Breast epithelium (tissue), 4 donors: ENCODE data around the gene SAP30. TPM values are rescaled to one million over a fixed set of nuclear protein-coding genes. Genes with fewer than 3 reads are reported as not detected.

ENCODE experiments used
- DNase-seq, 2 donors: peaks; one replicate each; pipeline ENCODE4 v3.0.0-alpha.2; 2019; ENCODE audit warnings: low spot score in 2 of 2
- H3K27ac ChIP-seq, 2 donors: fragments of 200-600 bp; sonication (generic) in 1 of 2; one replicate each; pipeline ENCODE4 v1.5.1; 2016 to 2019; ENCODE audit warnings: mild to moderate bottlenecking in 1 of 2
- H3K27me3 ChIP-seq, 2 donors: fragments of 200-600 bp; sonication (generic) in 1 of 2; one replicate each; pipeline versions ENCODE4 v1.5.1 to v1.6.0; 2017 to 2019; ENCODE audit warnings: control low read depth in 1 of 2, mild to moderate bottlenecking in 1 of 2
- H3K36me3 ChIP-seq: fragments of 200-600 bp; one replicate; pipeline ENCODE4 v1.5.1; 2019
- H3K4me1 ChIP-seq, 2 donors: fragments of 200-600 bp; sonication (generic); one replicate each; pipeline ENCODE4 v1.5.1; 2016 to 2019; ENCODE audit warnings: control low read depth in 1 of 2
- H3K4me3 ChIP-seq, 3 donors: fragments of 200-600 bp; sonication (generic); 1 replicate in 2 of 3; 2 replicates in 1 of 3; pipeline ENCODE4 v1.5.1; 2016 to 2019; ENCODE audit warnings: mild to moderate bottlenecking in 3 of 3, moderate library complexity in 2 of 3
- H3K9me3 ChIP-seq, 2 donors: fragments of 200-600 bp; sonication (generic) in 1 of 2; one replicate each; pipeline ENCODE4 v1.5.1; 2016 to 2019; ENCODE audit warnings: control low read depth in 1 of 2
- POLR2A ChIP-seq: fragments of 450-650 bp; IDR thresholded peaks from one replicate; pipeline ENCODE4 v1.6.1; 2016; ENCODE audit warnings: antibody characterized with exemption, mild to moderate bottlenecking, moderate library complexity
- POLR2AphosphoS5 ChIP-seq, 3 donors: sonication (generic); formaldehyde crosslinking; IDR thresholded peaks; one replicate each; pipeline ENCODE4 v1.6.1; 2017; ENCODE audit warnings: antibody characterized with exemption in 3 of 3
- intact Hi-C: fragments of 100-400 bp; cut with DNase I; formaldehyde crosslinking; loops from one replicate; pipeline ENCODE4 v1.15.1; 2023; ENCODE audit warnings: low total_unique reads
- total RNA-seq, 3 donors: library from RNA; depleted of rRNA; stranded (reverse); fragments of >200 nt; gene quantifications; one replicate each; pipeline ENCODE4 v1.1.0, GENCODE V29; 2016
- TF ChIP-seq, protein P1 (sequence below), 3 donors: fragments of 450-650 bp; IDR thresholded peaks; one replicate each; pipeline ENCODE4 v1.5.1; 2016 to 2017; ENCODE audit warnings: antibody characterized with exemption in 3 of 3, mild to moderate bottlenecking in 3 of 3, moderate library complexity in 3 of 3

The SAP30 gene
- total RNA-seq, 3 donors from 2014 or later: 29.8 to 50.1 (median 41.7) TPM

DNA sequence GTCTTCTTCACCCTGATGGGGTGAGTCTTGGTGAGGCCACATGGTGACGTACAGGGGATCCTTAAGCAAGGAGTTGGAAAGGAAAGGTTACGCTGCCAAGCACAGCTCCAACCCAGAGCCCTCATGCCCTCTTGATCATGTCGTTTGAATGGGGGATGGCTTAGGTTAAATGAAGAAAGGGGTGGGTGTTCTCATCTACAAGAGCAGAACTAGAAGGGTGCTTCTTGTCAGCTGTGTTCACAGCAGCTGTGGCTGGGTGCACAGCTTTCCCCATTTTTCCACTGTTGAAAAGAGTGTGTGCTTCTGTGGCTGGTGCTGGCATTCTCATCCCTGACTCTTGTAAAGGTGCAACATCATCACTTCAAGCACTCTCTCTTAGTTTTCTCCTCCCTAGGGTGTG lies 43.7 kb downstream of the SAP30 start:
- no peaks in the 10 kb centered on the region for H3K36me3 ChIP-seq
- peak overlapping the region in 1 of 2 donors; percentile 16 for H3K27ac ChIP-seq
- no peak overlapping the region for H3K4me3 ChIP-seq
- no peaks in the 10 kb centered on the region for H3K27me3 ChIP-seq
- no peaks in the 10 kb centered on the region for H3K4me1 ChIP-seq
- intact Hi-C loops: no loop called here
- no peak for DNase-seq
- H3K9me3 ChIP-seq: no peaks in the 10 kb centered on the region
- TF ChIP-seq POLR2AphosphoS5 (IDR thresholded peaks at IDR 0.05) (no peak), POLR2A (no peak)
- TF ChIP-seq, protein P1, sequence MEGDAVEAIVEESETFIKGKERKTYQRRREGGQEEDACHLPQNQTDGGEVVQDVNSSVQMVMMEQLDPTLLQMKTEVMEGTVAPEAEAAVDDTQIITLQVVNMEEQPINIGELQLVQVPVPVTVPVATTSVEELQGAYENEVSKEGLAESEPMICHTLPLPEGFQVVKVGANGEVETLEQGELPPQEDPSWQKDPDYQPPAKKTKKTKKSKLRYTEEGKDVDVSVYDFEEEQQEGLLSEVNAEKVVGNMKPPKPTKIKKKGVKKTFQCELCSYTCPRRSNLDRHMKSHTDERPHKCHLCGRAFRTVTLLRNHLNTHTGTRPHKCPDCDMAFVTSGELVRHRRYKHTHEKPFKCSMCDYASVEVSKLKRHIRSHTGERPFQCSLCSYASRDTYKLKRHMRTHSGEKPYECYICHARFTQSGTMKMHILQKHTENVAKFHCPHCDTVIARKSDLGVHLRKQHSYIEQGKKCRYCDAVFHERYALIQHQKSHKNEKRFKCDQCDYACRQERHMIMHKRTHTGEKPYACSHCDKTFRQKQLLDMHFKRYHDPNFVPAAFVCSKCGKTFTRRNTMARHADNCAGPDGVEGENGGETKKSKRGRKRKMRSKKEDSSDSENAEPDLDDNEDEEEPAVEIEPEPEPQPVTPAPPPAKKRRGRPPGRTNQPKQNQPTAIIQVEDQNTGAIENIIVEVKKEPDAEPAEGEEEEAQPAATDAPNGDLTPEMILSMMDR (IDR thresholded peaks at IDR 0.05): no peak

DNA sequence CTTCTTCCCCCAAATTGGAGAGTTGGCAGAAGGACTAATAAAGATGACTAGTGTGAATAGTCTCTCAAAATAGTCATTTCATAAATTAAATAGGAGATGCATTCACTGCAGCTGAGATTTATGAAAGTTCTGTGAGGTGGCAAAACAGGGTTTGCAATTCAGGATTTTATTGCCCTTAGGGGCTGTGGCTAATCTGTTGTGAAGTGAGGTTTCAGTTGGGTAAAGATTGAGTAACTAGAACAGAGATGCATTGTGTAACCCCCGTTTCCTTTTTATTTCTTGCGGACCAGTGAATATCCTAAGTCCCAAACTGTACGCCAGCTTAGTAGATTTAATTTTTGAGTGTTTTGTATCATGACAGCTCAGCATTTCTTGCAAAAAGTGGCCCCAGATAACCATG lies 44.3 kb downstream of the SAP30 start:
- intact Hi-C loops: no loop called here
- H3K27me3 ChIP-seq: no peaks in the 10 kb centered on the region
- DNase-seq: no peak
- peak overlapping the region; percentile 29 to 81 for H3K27ac ChIP-seq
- no peak overlapping the region for H3K4me3 ChIP-seq
- H3K4me1 ChIP-seq: no peaks in the 10 kb centered on the region
- no peaks in the 10 kb centered on the region for H3K9me3 ChIP-seq
- no peak for TF ChIP-seq POLR2A
- TF ChIP-seq, protein P1 (IDR thresholded peaks at IDR 0.05): no peak
- TF ChIP-seq POLR2AphosphoS5 (IDR thresholded peaks at IDR 0.05): no peak
- no peaks in the 10 kb centered on the region for H3K36me3 ChIP-seq

DNA sequence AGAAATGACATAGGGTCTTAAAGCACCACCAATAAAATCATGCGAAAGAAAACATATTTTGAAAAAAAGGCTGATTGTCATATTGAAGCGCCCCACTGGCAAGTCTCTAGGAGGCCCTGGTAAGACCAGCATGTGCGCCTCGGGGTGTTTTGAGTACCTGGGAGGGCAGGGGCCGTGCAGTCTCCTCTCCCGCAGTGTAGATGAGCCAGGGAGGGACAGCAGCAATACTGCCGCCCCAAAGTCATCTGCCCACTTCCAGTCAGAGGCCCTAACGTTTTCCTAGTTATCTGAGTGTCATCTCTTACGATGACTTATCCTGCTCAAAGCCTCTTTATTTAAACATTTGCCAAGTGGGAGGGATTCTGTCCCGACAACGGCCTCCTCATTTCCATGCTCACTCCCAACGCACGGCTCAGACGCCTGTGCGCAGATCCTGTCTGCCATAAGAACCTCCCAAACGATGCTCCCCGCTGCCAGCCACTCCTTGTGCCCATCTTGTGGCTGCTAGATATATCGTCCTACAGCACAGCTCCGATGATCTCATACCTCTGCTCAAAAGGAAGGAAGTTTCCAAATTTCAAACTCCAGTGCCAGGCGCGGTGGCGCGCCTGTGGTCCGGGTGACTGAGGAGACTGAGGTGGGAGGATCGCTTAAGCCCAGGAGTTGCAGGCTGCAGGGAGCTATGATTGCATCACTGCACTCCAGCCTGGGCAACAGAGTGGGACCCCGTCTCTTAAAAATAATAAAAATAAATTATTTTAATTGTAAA lies 45.3 kb downstream of the SAP30 start:
- Histone ChIP-seq H3K4me3 (peak overlapping the region in 1 of 3 donors; percentile 30), H3K27ac (peak overlapping the region; percentile 29 to 81), H3K9me3 (no peaks in the 10 kb centered on the region), H3K27me3 (no peaks in the 10 kb centered on the region), H3K4me1 (no peaks in the 10 kb centered on the region), H3K36me3 (no peaks in the 10 kb centered on the region)
- DNase-seq: peak in 1 of 2 donors; percentile 40
- intact Hi-C loops: no loop called here
- TF ChIP-seq, protein P1 (IDR thresholded peaks at IDR 0.05): peak in 1 of 3 donors; percentile 50
- no peak for TF ChIP-seq POLR2A

DNA sequence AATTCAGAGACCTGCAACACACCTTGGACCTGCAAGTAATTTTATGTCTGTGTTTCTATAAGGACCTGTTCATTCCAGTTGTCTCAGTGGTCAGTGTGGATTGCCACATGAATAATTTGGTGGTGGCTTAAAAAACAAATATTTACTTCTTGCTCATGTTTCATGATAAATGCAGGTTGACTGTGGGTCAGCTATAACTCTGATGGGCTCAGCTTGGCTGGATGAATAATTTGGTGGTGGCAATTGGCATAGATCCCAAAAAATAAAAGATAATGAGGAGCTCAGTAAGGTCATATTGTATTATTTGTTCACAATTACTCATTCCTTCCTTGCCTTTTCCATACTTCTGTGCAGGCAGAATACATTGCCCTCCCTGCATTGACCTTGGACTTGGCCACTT lies 47.1 kb downstream of the SAP30 start:
- H3K36me3 ChIP-seq: no peaks in the 10 kb centered on the region
- no peak overlapping the region for H3K4me3 ChIP-seq
- H3K27ac ChIP-seq: no peak overlapping the region
- intact Hi-C loops: no loop called here
- no peaks in the 10 kb centered on the region for H3K9me3 ChIP-seq
- no peaks in the 10 kb centered on the region for H3K4me1 ChIP-seq
- no peaks in the 10 kb centered on the region for H3K27me3 ChIP-seq
- DNase-seq: no peak
- TF ChIP-seq, protein P1 (IDR thresholded peaks at IDR 0.05): no peak
- TF ChIP-seq POLR2AphosphoS5 (IDR thresholded peaks at IDR 0.05): no peak
- TF ChIP-seq POLR2A: no peak

DNA sequence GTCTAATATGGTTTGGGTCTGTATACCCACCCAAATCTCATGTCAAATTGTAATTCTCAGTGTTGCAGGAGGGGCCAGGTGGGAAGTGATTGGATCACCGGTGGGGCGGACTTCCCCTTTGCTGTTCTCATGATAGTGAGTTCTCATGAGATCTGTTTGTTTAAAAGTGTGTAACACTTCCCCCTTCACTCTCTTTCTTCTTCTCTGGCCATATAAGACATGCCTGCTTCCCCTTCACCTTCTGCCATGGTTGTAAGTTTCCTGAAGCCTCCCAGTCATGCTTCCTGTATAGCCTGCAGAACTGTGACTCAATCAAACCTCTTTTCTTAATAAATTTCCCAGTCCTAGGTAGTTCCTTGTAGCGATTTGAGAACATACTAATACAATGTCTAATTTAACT lies 47.9 kb downstream of the SAP30 start:
- TF ChIP-seq POLR2A (no peak), POLR2AphosphoS5 (IDR thresholded peaks at IDR 0.05) (no peak)
- TF ChIP-seq, protein P1 (IDR thresholded peaks at IDR 0.05): no peak
- Histone ChIP-seq H3K36me3 (no peaks in the 10 kb centered on the region), H3K4me3 (no peak overlapping the region), H3K4me1 (no peaks in the 10 kb centered on the region), H3K9me3 (no peaks in the 10 kb centered on the region), H3K27me3 (no peaks in the 10 kb centered on the region), H3K27ac (no peak overlapping the region)
- DNase-seq: no peak
- intact Hi-C loops: no loop called here
